Measurements from ENCODE around the gene SIK3. TPM values are rescaled to one million over a fixed set of nuclear protein-coding genes. Genes with fewer than 3 reads are reported as not detected.

SIK3 gene
- total RNA-seq, 1 experiment from 2014 or later = 17.4 TPM

DNA sequence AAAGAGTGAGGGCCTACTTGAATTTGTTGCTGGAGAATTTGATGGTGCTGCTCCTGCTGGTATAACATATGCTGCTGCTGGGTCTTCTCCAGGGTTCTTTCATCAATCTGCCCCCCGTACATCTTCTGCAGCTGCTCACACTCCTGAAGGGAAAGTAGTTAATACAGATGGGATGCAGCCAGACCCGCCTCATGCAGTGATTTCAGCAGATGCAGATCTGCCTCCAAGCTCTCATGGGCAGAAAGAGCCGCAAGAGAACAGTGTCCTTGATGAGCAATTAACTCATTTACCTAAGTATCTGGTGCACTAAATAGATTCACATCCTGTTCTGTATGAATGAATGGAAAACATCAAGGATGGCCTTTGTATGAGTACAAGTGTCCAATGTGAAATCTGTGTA, 236.0 kb downstream of the SIK3 start:
- no peaks in the 10 kb centered on the region for H3K4me1 Mint-ChIP-seq (ENCODE audit: low read depth, unreplicated experiment)
- no peak overlapping the region for H3K4me3 Mint-ChIP-seq (ENCODE audit: low read depth, unreplicated experiment)
- CTCF ChIA-PET = no interaction called here
- no peak for TF ChIP-seq CTCF (IDR thresholded peaks at IDR 0.05; ENCODE audit: unreplicated experiment)
- BruUV-seq (replicated peaks) = no TSS peak
- intact Hi-C loops (cut with micrococcal nuclease; ENCODE audit: unreplicated experiment) = no loop called here
- no peak overlapping the region for H3K27ac Mint-ChIP-seq (ENCODE audit: unreplicated experiment)
- no peak for DNase-seq
- peaks cover 6% of the 10 kb centered on the region for H3K36me3 Mint-ChIP-seq (ENCODE audit: insufficient read depth, unreplicated experiment)
- H3K27me3 Mint-ChIP-seq (ENCODE audit: unreplicated experiment) = no peaks in the 10 kb centered on the region
- no peaks in the 10 kb centered on the region for H3K9me3 Mint-ChIP-seq (ENCODE audit: low read depth, unreplicated experiment)

DNA sequence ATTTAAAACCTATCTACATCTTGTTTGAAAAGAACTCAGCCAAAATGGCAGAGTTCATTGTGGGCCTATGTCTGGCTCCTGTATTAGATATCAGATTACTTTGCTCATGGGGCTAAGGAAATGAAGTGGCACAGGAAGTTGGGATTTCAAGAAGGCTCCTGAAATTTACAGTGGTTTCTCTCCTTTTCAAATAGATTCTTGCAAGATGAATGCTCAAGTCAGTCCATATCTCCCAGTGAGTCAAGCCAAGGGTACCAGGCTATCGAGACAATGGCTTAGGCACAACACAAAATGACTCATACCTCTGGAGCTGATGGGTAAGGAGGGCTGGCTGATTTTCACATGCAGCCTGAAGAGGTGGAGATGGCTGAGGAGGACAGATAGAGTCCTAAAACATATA, 236.7 kb downstream of the SIK3 start:
- H3K27me3 Mint-ChIP-seq (ENCODE audit: unreplicated experiment) = no peaks in the 10 kb centered on the region
- no peak overlapping the region for H3K27ac Mint-ChIP-seq (ENCODE audit: unreplicated experiment)
- H3K36me3 Mint-ChIP-seq (ENCODE audit: insufficient read depth, unreplicated experiment) = peaks cover 6% of the 10 kb centered on the region
- no TSS peak for BruUV-seq (replicated peaks)
- H3K4me1 Mint-ChIP-seq (ENCODE audit: low read depth, unreplicated experiment) = no peaks in the 10 kb centered on the region
- no peak overlapping the region for H3K4me3 Mint-ChIP-seq (ENCODE audit: low read depth, unreplicated experiment)
- CTCF ChIA-PET = no interaction called here
- DNase-seq = no peak
- intact Hi-C loops (cut with micrococcal nuclease; ENCODE audit: unreplicated experiment) = no loop called here
- TF ChIP-seq CTCF (IDR thresholded peaks at IDR 0.05; ENCODE audit: unreplicated experiment) = no peak
- no peaks in the 10 kb centered on the region for H3K9me3 Mint-ChIP-seq (ENCODE audit: low read depth, unreplicated experiment)

- intact Hi-C loops (cut with micrococcal nuclease; ENCODE audit: unreplicated experiment) = no loop called here
- TF ChIP-seq CTCF (IDR thresholded peaks at IDR 0.05; ENCODE audit: unreplicated experiment) = no peak
- no peak for DNase-seq
- H3K36me3 Mint-ChIP-seq (ENCODE audit: insufficient read depth, unreplicated experiment) = peaks cover 6% of the 10 kb centered on the region
- H3K27ac Mint-ChIP-seq (ENCODE audit: unreplicated experiment) = no peak overlapping the region
- no TSS peak for BruUV-seq (replicated peaks)
- H3K27me3 Mint-ChIP-seq (ENCODE audit: unreplicated experiment) = no peaks in the 10 kb centered on the region
- no peak overlapping the region for H3K4me3 Mint-ChIP-seq (ENCODE audit: low read depth, unreplicated experiment)
- H3K4me1 Mint-ChIP-seq (ENCODE audit: low read depth, unreplicated experiment) = no peaks in the 10 kb centered on the region
- H3K9me3 Mint-ChIP-seq (ENCODE audit: low read depth, unreplicated experiment) = no peaks in the 10 kb centered on the region
- CTCF ChIA-PET = no interaction called here
Observed at GRCh38 chr11:116860303-116860702, 237.9 kb downstream of the SIK3 start.

DNA sequence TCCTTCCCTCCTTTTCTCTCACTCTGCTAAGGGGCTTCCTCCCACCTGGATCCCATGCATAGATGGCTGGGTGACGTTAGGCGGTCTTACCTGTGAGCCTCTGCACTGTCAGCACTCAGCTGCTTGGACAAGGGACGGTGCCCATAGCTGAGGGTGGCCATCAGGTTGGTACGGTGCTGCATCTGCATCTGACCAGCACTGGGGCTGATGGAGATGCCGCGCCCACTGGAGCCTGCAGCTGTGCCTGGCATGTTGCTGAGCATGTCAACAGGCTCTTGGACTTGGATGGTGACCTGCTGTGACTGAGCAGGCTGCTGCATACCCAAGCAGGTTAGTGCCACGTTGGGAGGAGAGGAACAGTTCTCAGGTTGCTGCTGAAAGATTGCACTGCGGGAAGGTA, 239.1 kb downstream of the SIK3 start:
- Mint-ChIP-seq H3K36me3 (ENCODE audit: insufficient read depth, unreplicated experiment) (peaks cover 2% of the 10 kb centered on the region), H3K4me3 (ENCODE audit: low read depth, unreplicated experiment) (no peak overlapping the region), H3K27me3 (ENCODE audit: unreplicated experiment) (no peaks in the 10 kb centered on the region), H3K4me1 (ENCODE audit: low read depth, unreplicated experiment) (no peaks in the 10 kb centered on the region), H3K27ac (ENCODE audit: unreplicated experiment) (no peak overlapping the region), H3K9me3 (ENCODE audit: low read depth, unreplicated experiment) (no peaks in the 10 kb centered on the region)
- no peak for DNase-seq
- CTCF ChIA-PET = no interaction called here
- TF ChIP-seq CTCF (IDR thresholded peaks at IDR 0.05; ENCODE audit: unreplicated experiment) = no peak
- BruUV-seq (replicated peaks) = no TSS peak
- intact Hi-C loops (cut with micrococcal nuclease; ENCODE audit: unreplicated experiment) = no loop called here

GRCh38 chr11:116857936-116858335, 240.3 kb downstream of the SIK3 start:
- Mint-ChIP-seq H3K4me1 (ENCODE audit: low read depth, unreplicated experiment) (peaks cover 1% of the 10 kb centered on the region), H3K27ac (ENCODE audit: unreplicated experiment) (no peak overlapping the region), H3K27me3 (ENCODE audit: unreplicated experiment) (no peaks in the 10 kb centered on the region), H3K4me3 (ENCODE audit: low read depth, unreplicated experiment) (no peak overlapping the region), H3K9me3 (ENCODE audit: low read depth, unreplicated experiment) (no peaks in the 10 kb centered on the region), H3K36me3 (ENCODE audit: insufficient read depth, unreplicated experiment) (no peaks in the 10 kb centered on the region)
- DNase-seq = no peak
- no peak for TF ChIP-seq CTCF (IDR thresholded peaks at IDR 0.05; ENCODE audit: unreplicated experiment)
- no TSS peak for BruUV-seq (replicated peaks)
- intact Hi-C loops (cut with micrococcal nuclease; ENCODE audit: unreplicated experiment) = no loop called here
- CTCF ChIA-PET = no interaction called here
